WTC11 (cell line): ENCODE data around the gene CCDC89. TPM values are rescaled to one million over a fixed set of nuclear protein-coding genes. Genes with fewer than 3 reads are reported as not detected.

ENCODE experiments used
- ATAC-seq: fragments of 200-7000 bp; cut with Tn5 transposase; 2 replicates; pipeline ENCODE4 v1.10.0; 2021; ENCODE audit warnings: mild to moderate bottlenecking, moderate library complexity
- CTCF ChIA-PET: fragments of 300-600 bp; sonication (Branson Sonifier 250); formaldehyde crosslinking; loops from one replicate; lab custom pipeline; 2021; ENCODE audit warnings: antibody characterized with exemption; lab: Charles Lee
- POLR2A ChIA-PET: fragments of 350-600 bp; sonication (Branson Sonifier 250); formaldehyde crosslinking; loops from one replicate; lab custom pipeline; 2021; ENCODE audit warnings: antibody characterized with exemption; lab: Charles Lee
- DNase-seq: peaks from one replicate; pipeline ENCODE4 v3.0.0; 2021; ENCODE audit warnings: low spot score
- H3K27ac Mint-ChIP-seq: 2 replicates; pipeline ENCODE4 v1.8.0; 2021; ENCODE audit warnings: mixed read lengths
- H3K27me3 Mint-ChIP-seq: 2 replicates; pipeline ENCODE4 v1.8.0; 2021; ENCODE audit warnings: low read depth, mild to moderate bottlenecking, moderate library complexity, mixed read lengths
- H3K36me3 Mint-ChIP-seq: 2 replicates; pipeline ENCODE4 v1.8.0; 2021; ENCODE audit warnings: mixed read lengths
- H3K4me1 Mint-ChIP-seq: 2 replicates; pipeline ENCODE4 v1.8.0; 2022; ENCODE audit warnings: mixed read lengths
- H3K4me3 Mint-ChIP-seq: 2 replicates; pipeline ENCODE4 v1.8.0; 2021; ENCODE audit warnings: mild to moderate bottlenecking, moderate library complexity, mixed read lengths
- H3K9me3 Mint-ChIP-seq: 2 replicates; pipeline ENCODE4 v1.8.0; 2021; ENCODE audit warnings: mixed read lengths
- ARID4B ChIP-seq: sonication (generic); formaldehyde crosslinking; IDR thresholded peaks from 2 replicates; pipeline ENCODE4 v1.8.0; 2023; ENCODE audit warnings: missing genetic modification reagents, mild to moderate bottlenecking, borderline replicate concordance
- ATF1 ChIP-seq: sonication (generic); formaldehyde crosslinking; IDR thresholded peaks from 2 replicates; pipeline ENCODE4 v1.8.1; 2023; ENCODE audit warnings: mild to moderate bottlenecking, moderate library complexity, missing genetic modification reagents
- ATF6 ChIP-seq: sonication (generic); formaldehyde crosslinking; IDR thresholded peaks from 2 replicates; pipeline ENCODE4 v1.8.1; 2023; ENCODE audit warnings: mild to moderate bottlenecking, missing genetic modification reagents
- CREM ChIP-seq: sonication (generic); formaldehyde crosslinking; IDR thresholded peaks from 2 replicates; pipeline ENCODE4 v1.8.1; 2022; ENCODE audit warnings: mild to moderate bottlenecking, missing genetic modification reagents, moderate library complexity
- E2F5 ChIP-seq: sonication (generic); formaldehyde crosslinking; IDR thresholded peaks from 2 replicates; pipeline ENCODE4 v1.8.1; 2022; ENCODE audit warnings: mild to moderate bottlenecking, moderate library complexity, missing genetic modification reagents
- FOXP4 ChIP-seq: sonication (generic); formaldehyde crosslinking; IDR thresholded peaks from 2 replicates; pipeline ENCODE4 v1.8.0; 2022; ENCODE audit warnings: mild to moderate bottlenecking, missing genetic modification reagents
- HMGXB4 ChIP-seq: sonication (generic); formaldehyde crosslinking; IDR thresholded peaks from 2 replicates; pipeline ENCODE4 v1.8.1; 2023; ENCODE audit warnings: mild to moderate bottlenecking, moderate library complexity, missing genetic modification reagents
- SP1 ChIP-seq: sonication (generic); formaldehyde crosslinking; conservative IDR thresholded peaks from 2 replicates; pipeline ENCODE4 v1.8.1; 2022; ENCODE audit warnings: missing genetic modification reagents
- TP53 ChIP-seq: sonication (generic); formaldehyde crosslinking; IDR thresholded peaks from 2 replicates; pipeline ENCODE4 v1.8.1; 2023; ENCODE audit warnings: mild to moderate bottlenecking, missing genetic modification reagents
- total RNA-seq: library from RNA; stranded (reverse); gene quantifications from 3 replicates; pipeline ENCODE4 v1.2.3, GENCODE V29; 2021
- TF ChIP-seq, protein P1 (sequence below): sonication (generic); formaldehyde crosslinking; IDR thresholded peaks from 2 replicates; pipeline ENCODE4 v1.8.1; 2022; ENCODE audit warnings: mild to moderate bottlenecking, missing genetic modification reagents, moderate library complexity, borderline replicate concordance
- TF ChIP-seq, protein P2 (sequence below): fragments of 200-600 bp; IDR thresholded peaks from 2 replicates; pipeline ENCODE4 v1.8.0; 2022; ENCODE audit warnings: antibody characterized with exemption

CCDC89 gene
- total RNA-seq, 1 experiment from 2014 or later = not detected

GRCh38 chr11:85663753-85664614 lies 22.0 kb downstream of the CCDC89 start:
- Mint-ChIP-seq H3K4me3 (peak overlapping the region; percentile 96), H3K4me1 (peaks cover 34% of the 10 kb centered on the region), H3K27me3 (no peaks in the 10 kb centered on the region), H3K9me3 (no peaks in the 10 kb centered on the region), H3K27ac (peak overlapping the region; percentile 80), H3K36me3 (peaks cover 43% of the 10 kb centered on the region)
- ChIA-PET CTCF (interaction anchor here (1.0 to 1.4 kb wide), 2 partner anchors 16 to 26 kb away, joined by 3 to 4 read pairs; partner anchors contain the start of gene TMEM126A), POLR2A (interaction anchor here (1.3 to 2.9 kb wide), 3 partner anchors 15 to 191 kb away, joined by 3 to 24 read pairs (median 13); partner anchors contain the start of genes DLG2, TMEM126A and TMEM126B)
- ATAC-seq = peak; percentile 31
- DNase-seq = peak; percentile 78
- TF ChIP-seq SP1 (CRISPR knock-in tag) (no peak), ATF1 (peak; percentile 34; the same call in 1 of the 2 replicates), CREM (0 out of 2 replicates have a peak, but pooled peaks have one; percentile 34), HMGXB4 (CRISPR knock-in tag) (peak; percentile 80), ATF6 (CRISPR knock-in tag) (no peak), TP53 (CRISPR knock-in tag) (no peak), ARID4B (CRISPR knock-in tag) (peak; percentile 42; the same call in 1 of the 2 replicates), E2F5 (CRISPR knock-in tag) (no peak), FOXP4 (CRISPR knock-in tag) (no peak)
- TF ChIP-seq, protein P1, sequence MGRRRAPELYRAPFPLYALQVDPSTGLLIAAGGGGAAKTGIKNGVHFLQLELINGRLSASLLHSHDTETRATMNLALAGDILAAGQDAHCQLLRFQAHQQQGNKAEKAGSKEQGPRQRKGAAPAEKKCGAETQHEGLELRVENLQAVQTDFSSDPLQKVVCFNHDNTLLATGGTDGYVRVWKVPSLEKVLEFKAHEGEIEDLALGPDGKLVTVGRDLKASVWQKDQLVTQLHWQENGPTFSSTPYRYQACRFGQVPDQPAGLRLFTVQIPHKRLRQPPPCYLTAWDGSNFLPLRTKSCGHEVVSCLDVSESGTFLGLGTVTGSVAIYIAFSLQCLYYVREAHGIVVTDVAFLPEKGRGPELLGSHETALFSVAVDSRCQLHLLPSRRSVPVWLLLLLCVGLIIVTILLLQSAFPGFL = no peak
- TF ChIP-seq, protein P2, sequence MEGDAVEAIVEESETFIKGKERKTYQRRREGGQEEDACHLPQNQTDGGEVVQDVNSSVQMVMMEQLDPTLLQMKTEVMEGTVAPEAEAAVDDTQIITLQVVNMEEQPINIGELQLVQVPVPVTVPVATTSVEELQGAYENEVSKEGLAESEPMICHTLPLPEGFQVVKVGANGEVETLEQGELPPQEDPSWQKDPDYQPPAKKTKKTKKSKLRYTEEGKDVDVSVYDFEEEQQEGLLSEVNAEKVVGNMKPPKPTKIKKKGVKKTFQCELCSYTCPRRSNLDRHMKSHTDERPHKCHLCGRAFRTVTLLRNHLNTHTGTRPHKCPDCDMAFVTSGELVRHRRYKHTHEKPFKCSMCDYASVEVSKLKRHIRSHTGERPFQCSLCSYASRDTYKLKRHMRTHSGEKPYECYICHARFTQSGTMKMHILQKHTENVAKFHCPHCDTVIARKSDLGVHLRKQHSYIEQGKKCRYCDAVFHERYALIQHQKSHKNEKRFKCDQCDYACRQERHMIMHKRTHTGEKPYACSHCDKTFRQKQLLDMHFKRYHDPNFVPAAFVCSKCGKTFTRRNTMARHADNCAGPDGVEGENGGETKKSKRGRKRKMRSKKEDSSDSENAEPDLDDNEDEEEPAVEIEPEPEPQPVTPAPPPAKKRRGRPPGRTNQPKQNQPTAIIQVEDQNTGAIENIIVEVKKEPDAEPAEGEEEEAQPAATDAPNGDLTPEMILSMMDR = no peak
